A673 (cell line): ENCODE results near the gene KNDC1. TPM values are rescaled to one million over a fixed set of nuclear protein-coding genes. Genes with fewer than 3 reads are reported as not detected.

Source experiments
- BruUV-seq: library from RNA; stranded (reverse); fragments of 400-500 nt; replicated peaks from 2 replicates; lab custom pipeline; 2021; lab: Mats Ljungman, UMichigan
- CTCF ChIA-PET: fragments of 300-600 bp; sonication (Branson Sonifier 250); formaldehyde crosslinking; loops from one replicate; lab custom pipeline; 2022; ENCODE audit warnings: antibody characterized with exemption; lab: Charles Lee
- POLR2A ChIA-PET: fragments of 300-600 bp; sonication (Branson Sonifier 250); formaldehyde crosslinking; loops from one replicate; lab custom pipeline; 2022; ENCODE audit warnings: antibody characterized with exemption; ENCODE audit not compliant: low non-redundant PET; lab: Charles Lee
- DNase-seq: peaks from one replicate; pipeline ENCODE4 v3.0.0-alpha.2; 2015; ENCODE audit warnings: low spot score
- H3K27ac ChIP-seq: fragments of 200-600 bp; sonication (generic); 2 replicates; pipeline ENCODE4 v1.5.1; 2016; ENCODE audit warnings: mixed run types, low read depth, mild to moderate bottlenecking, mixed read lengths, antibody characterized with exemption, low read length; ENCODE audit not compliant: poor library complexity, severe bottlenecking
- H3K27me3 ChIP-seq: fragments of 200-600 bp; sonication (generic); replicated peaks from 2 replicates; pipeline ENCODE4 v1.6.1; 2017; ENCODE audit warnings: mixed run types, low read depth, mild to moderate bottlenecking, mixed read lengths, antibody characterized with exemption, low read length; ENCODE audit not compliant: insufficient read depth, poor library complexity
- H3K36me3 ChIP-seq: fragments of 200-600 bp; sonication (generic); 2 replicates; pipeline ENCODE4 v1.6.1; 2016; ENCODE audit warnings: mixed run types, mild to moderate bottlenecking, mixed read lengths, antibody characterized with exemption, low read length; ENCODE audit not compliant: insufficient read depth, poor library complexity, severe bottlenecking
- H3K4me1 ChIP-seq: fragments of 200-600 bp; sonication (generic); 2 replicates; pipeline ENCODE4 v1.6.1; 2017; ENCODE audit warnings: mixed run types, mild to moderate bottlenecking, mixed read lengths, antibody characterized with exemption, low read length; ENCODE audit not compliant: insufficient read depth, poor library complexity, severe bottlenecking
- H3K4me3 ChIP-seq: fragments of 200-600 bp; sonication (generic); 2 replicates; pipeline ENCODE4 v1.5.1; 2016; ENCODE audit warnings: low read depth, mixed run types, mild to moderate bottlenecking, mixed read lengths, low read length; ENCODE audit not compliant: poor library complexity, severe bottlenecking
- H3K9me3 ChIP-seq: fragments of 200-600 bp; sonication (generic); 2 replicates; pipeline ENCODE4 v1.6.1; 2016; ENCODE audit warnings: mixed run types, low read depth, mild to moderate bottlenecking, mixed read lengths, antibody characterized with exemption, low read length; ENCODE audit not compliant: poor library complexity, severe bottlenecking
- CTCF ChIP-seq: fragments of 300-800, 200-600 bp; sonication (generic); conservative IDR thresholded peaks from 2 replicates; pipeline ENCODE4 v1.5.1; 2017; ENCODE audit warnings: low read depth, mild to moderate bottlenecking, antibody characterized with exemption, low read length, moderate library complexity, mixed read lengths
- EZH2 ChIP-seq: fragments of 200-600 bp; sonication (generic); IDR thresholded peaks from 2 replicates; pipeline ENCODE4 v1.6.1; 2017; ENCODE audit warnings: borderline replicate concordance, low read depth, mild to moderate bottlenecking, mixed read lengths, antibody characterized with exemption, low read length; ENCODE audit not compliant: poor library complexity, severe bottlenecking
- intact Hi-C: fragments of 100-400 bp; cut with micrococcal nuclease; formaldehyde crosslinking; loops from one replicate; pipeline ENCODE4 v1.10.0; 2022; ENCODE audit not compliant: unreplicated experiment
- total RNA-seq: library from RNA; stranded (reverse); gene quantifications from 2 replicates; pipeline ENCODE4 v1.2.3, GENCODE V29; 2021

Gene KNDC1
- total RNA-seq, 1 experiment from 2014 or later = not detected

GRCh38 chr10:133268532-133268931, 108.5 kb downstream of the KNDC1 start:
- Histone ChIP-seq H3K27me3 (no peaks in the 10 kb centered on the region), H3K36me3 (no peaks in the 10 kb centered on the region), H3K27ac (no peak overlapping the region), H3K9me3 (no peaks in the 10 kb centered on the region), H3K4me3 (no peak overlapping the region), H3K4me1 (no peaks in the 10 kb centered on the region)
- DNase-seq = no peak
- no peak for TF ChIP-seq CTCF
- BruUV-seq = no TSS peak
- ChIA-PET POLR2A (no interaction called here), CTCF (no interaction called here)
- intact Hi-C loops = no loop called here

GRCh38 chr10:133269367-133269766, 109.3 kb downstream of the KNDC1 start:
- TF ChIP-seq EZH2 = no peak
- no peak overlapping the region for H3K27ac ChIP-seq
- H3K4me3 ChIP-seq = no peak overlapping the region
- ChIA-PET POLR2A (no interaction called here), CTCF (no interaction called here)
- H3K9me3 ChIP-seq = no peaks in the 10 kb centered on the region
- intact Hi-C loops = no loop called here
- DNase-seq = no peak
- H3K36me3 ChIP-seq = no peaks in the 10 kb centered on the region
- no TSS peak for BruUV-seq
- H3K4me1 ChIP-seq = no peaks in the 10 kb centered on the region
- H3K27me3 ChIP-seq = no peaks in the 10 kb centered on the region

- ChIA-PET POLR2A (no interaction called here), CTCF (no interaction called here)
- no TSS peak for BruUV-seq
- Histone ChIP-seq H3K27me3 (peaks cover under 1% of the 10 kb centered on the region), H3K36me3 (no peaks in the 10 kb centered on the region), H3K4me3 (no peak overlapping the region), H3K4me1 (no peaks in the 10 kb centered on the region), H3K27ac (no peak overlapping the region), H3K9me3 (no peaks in the 10 kb centered on the region)
- TF ChIP-seq CTCF (no peak), EZH2 (no peak)
- DNase-seq = no peak
- intact Hi-C loops = no loop called here
These were observed 110.2 kb downstream of the KNDC1 start for GRCh38 chr10:133270204-133270603.

GRCh38 chr10:133270773-133271297, 110.8 kb downstream of the KNDC1 start:
- H3K27me3 ChIP-seq = peaks cover 7% of the 10 kb centered on the region
- H3K9me3 ChIP-seq = no peaks in the 10 kb centered on the region
- no peak overlapping the region for H3K27ac ChIP-seq
- intact Hi-C loops = no loop called here
- no peak for TF ChIP-seq EZH2
- TF ChIP-seq CTCF = no peak
- DNase-seq = no peak
- no peaks in the 10 kb centered on the region for H3K4me1 ChIP-seq
- no peaks in the 10 kb centered on the region for H3K36me3 ChIP-seq
- ChIA-PET CTCF (no interaction called here), POLR2A (no interaction called here)
- BruUV-seq = no TSS peak
- H3K4me3 ChIP-seq = no peak overlapping the region
